ENCODE measurements around the gene MPI.

DNA sequence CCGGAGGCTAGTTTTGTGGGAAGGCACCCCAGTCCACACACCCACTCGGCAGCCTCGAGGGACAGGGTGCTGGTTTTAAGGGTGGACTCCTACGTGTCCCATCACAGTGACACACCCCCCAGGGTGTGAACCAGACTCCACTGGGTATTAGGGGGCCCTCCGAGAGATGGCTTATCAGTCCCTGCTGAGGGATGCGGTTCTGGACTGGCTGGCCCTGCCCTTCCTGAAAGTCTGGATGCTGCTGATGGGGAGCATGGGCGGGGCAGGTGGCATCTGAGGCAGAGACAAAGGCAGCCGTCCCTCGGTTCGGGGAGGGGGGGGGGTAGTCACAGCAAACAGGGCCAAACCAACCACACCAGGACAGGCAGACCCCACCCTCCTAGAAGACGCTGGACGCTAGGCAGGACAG, 45.9 kb upstream of the MPI start:
- no peak for TF ChIP-seq EZH2phosphoT487 (IDR thresholded peaks at IDR 0.05; ENCODE audit: borderline replicate concordance, low read depth)
- TF ChIP-seq, protein P1, sequence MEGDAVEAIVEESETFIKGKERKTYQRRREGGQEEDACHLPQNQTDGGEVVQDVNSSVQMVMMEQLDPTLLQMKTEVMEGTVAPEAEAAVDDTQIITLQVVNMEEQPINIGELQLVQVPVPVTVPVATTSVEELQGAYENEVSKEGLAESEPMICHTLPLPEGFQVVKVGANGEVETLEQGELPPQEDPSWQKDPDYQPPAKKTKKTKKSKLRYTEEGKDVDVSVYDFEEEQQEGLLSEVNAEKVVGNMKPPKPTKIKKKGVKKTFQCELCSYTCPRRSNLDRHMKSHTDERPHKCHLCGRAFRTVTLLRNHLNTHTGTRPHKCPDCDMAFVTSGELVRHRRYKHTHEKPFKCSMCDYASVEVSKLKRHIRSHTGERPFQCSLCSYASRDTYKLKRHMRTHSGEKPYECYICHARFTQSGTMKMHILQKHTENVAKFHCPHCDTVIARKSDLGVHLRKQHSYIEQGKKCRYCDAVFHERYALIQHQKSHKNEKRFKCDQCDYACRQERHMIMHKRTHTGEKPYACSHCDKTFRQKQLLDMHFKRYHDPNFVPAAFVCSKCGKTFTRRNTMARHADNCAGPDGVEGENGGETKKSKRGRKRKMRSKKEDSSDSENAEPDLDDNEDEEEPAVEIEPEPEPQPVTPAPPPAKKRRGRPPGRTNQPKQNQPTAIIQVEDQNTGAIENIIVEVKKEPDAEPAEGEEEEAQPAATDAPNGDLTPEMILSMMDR (IDR thresholded peaks at IDR 0.05): no peak
- TF ChIP-seq YY1 (IDR thresholded peaks at IDR 0.05; ENCODE audit: low read depth): no peak
- TF ChIP-seq, protein P2, sequence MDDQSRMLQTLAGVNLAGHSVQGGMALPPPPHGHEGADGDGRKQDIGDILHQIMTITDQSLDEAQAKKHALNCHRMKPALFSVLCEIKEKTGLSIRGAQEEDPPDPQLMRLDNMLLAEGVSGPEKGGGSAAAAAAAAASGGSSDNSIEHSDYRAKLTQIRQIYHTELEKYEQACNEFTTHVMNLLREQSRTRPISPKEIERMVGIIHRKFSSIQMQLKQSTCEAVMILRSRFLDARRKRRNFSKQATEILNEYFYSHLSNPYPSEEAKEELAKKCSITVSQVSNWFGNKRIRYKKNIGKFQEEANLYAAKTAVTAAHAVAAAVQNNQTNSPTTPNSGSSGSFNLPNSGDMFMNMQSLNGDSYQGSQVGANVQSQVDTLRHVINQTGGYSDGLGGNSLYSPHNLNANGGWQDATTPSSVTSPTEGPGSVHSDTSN (IDR thresholded peaks at IDR 0.05): no peak
- no peak for TF ChIP-seq EP300 (IDR thresholded peaks at IDR 0.05; ENCODE audit: borderline replicate concordance in 1 of 2, low read depth in 1 of 2, low read length in 1 of 2)
- TF ChIP-seq POLR2AphosphoS5 (IDR thresholded peaks at IDR 0.05; ENCODE audit: low read depth, low read length): no peak
- TF ChIP-seq CHD2 (IDR thresholded peaks at IDR 0.05; ENCODE audit: low read length, partially characterized antibody): no peak
- no peak for TF ChIP-seq RAD21 (IDR thresholded peaks at IDR 0.05; ENCODE audit: low read length)
- TF ChIP-seq, protein P3, sequence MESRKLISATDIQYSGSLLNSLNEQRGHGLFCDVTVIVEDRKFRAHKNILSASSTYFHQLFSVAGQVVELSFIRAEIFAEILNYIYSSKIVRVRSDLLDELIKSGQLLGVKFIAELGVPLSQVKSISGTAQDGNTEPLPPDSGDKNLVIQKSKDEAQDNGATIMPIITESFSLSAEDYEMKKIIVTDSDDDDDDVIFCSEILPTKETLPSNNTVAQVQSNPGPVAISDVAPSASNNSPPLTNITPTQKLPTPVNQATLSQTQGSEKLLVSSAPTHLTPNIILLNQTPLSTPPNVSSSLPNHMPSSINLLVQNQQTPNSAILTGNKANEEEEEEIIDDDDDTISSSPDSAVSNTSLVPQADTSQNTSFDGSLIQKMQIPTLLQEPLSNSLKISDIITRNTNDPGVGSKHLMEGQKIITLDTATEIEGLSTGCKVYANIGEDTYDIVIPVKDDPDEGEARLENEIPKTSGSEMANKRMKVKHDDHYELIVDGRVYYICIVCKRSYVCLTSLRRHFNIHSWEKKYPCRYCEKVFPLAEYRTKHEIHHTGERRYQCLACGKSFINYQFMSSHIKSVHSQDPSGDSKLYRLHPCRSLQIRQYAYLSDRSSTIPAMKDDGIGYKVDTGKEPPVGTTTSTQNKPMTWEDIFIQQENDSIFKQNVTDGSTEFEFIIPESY (IDR thresholded peaks at IDR 0.05; ENCODE audit: borderline replicate concordance, low read depth): no peak
- TF ChIP-seq, protein P4, sequence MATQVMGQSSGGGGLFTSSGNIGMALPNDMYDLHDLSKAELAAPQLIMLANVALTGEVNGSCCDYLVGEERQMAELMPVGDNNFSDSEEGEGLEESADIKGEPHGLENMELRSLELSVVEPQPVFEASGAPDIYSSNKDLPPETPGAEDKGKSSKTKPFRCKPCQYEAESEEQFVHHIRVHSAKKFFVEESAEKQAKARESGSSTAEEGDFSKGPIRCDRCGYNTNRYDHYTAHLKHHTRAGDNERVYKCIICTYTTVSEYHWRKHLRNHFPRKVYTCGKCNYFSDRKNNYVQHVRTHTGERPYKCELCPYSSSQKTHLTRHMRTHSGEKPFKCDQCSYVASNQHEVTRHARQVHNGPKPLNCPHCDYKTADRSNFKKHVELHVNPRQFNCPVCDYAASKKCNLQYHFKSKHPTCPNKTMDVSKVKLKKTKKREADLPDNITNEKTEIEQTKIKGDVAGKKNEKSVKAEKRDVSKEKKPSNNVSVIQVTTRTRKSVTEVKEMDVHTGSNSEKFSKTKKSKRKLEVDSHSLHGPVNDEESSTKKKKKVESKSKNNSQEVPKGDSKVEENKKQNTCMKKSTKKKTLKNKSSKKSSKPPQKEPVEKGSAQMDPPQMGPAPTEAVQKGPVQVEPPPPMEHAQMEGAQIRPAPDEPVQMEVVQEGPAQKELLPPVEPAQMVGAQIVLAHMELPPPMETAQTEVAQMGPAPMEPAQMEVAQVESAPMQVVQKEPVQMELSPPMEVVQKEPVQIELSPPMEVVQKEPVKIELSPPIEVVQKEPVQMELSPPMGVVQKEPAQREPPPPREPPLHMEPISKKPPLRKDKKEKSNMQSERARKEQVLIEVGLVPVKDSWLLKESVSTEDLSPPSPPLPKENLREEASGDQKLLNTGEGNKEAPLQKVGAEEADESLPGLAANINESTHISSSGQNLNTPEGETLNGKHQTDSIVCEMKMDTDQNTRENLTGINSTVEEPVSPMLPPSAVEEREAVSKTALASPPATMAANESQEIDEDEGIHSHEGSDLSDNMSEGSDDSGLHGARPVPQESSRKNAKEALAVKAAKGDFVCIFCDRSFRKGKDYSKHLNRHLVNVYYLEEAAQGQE (IDR thresholded peaks at IDR 0.05; ENCODE audit: low read depth, low read length): no peak
- no peak for TF ChIP-seq SMC3 (IDR thresholded peaks at IDR 0.05; ENCODE audit: low read depth, low read length)
- no peak for TF ChIP-seq FOSL2 (IDR thresholded peaks at IDR 0.05; ENCODE audit: borderline replicate concordance, low read depth)
- no peak for TF ChIP-seq TCF12 (IDR thresholded peaks at IDR 0.05)
- TF ChIP-seq, protein P5, sequence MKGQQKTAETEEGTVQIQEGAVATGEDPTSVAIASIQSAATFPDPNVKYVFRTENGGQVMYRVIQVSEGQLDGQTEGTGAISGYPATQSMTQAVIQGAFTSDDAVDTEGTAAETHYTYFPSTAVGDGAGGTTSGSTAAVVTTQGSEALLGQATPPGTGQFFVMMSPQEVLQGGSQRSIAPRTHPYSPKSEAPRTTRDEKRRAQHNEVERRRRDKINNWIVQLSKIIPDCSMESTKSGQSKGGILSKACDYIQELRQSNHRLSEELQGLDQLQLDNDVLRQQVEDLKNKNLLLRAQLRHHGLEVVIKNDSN (IDR thresholded peaks at IDR 0.05; ENCODE audit: borderline replicate concordance, low read depth): no peak

Measured in SK-N-SH (cell line).